ENCODE measurements around the gene HSFY1. TPM values are rescaled to one million over a fixed set of nuclear protein-coding genes. Genes with fewer than 3 reads are reported as not detected.
"Not testable (repeated sequence)": the region's sequence is repeated elsewhere in the genome, so short reads cannot be mapped to it uniquely, and the experiment has no call there.

The HSFY1 gene
- total and polyA plus RNA-seq, 10 of the 15 experiments (the other 5 are each of a cell fraction or from before 2014, with no cell fraction given), result not detected

DNA sequence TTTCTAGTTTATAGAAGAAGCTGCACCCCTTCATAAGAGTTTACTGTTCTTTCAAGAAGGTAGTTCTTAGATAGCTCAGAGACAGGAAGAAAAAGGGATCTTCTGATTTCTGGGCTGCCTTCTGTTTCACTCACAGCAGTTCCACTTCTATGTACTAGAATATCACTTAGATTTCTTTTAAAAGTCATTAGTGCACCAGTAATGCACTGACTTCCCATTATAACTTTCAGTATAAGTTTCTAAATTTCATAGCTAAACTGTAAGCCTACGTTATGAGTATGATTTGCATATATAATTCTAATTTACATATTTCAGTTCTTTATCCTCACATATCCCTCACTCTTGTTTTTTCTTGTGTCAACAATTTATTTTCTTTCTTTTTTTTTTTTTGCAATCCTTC, 7.6 kb upstream of the HSFY1 start:
- H3K27me3 ChIP-seq (replicated peaks in 1 of 2; ENCODE audit: control insufficient read depth in 2 of 2, insufficient read depth in 2 of 2, low read length in 1 of 2); DNase-seq (ENCODE audit: low read depth, low spot score); in situ Hi-C loops (cut with MboI); H3K79me2 ChIP-seq (ENCODE audit: control insufficient read depth, insufficient read depth, low read length); RAD21 ChIA-PET (ENCODE audit: unreplicated experiment); H3K4me1 ChIP-seq (ENCODE audit: control insufficient read depth, insufficient read depth, low read length); H3K36me3 ChIP-seq (ENCODE audit: control insufficient read depth in 2 of 2, insufficient read depth in 2 of 2, low read length in 1 of 2); CTCF ChIA-PET; FAIRE-seq; POLR2A ChIA-PET; H3K4me3 ChIP-seq; H3K9ac ChIP-seq (ENCODE audit: control insufficient read depth, insufficient read depth, low read length); BruUV-seq (replicated peaks); ATAC-seq; intact Hi-C loops (cut with micrococcal nuclease; ENCODE audit: unreplicated experiment); H3K9me3 ChIP-seq (replicated peaks; ENCODE audit: control insufficient read depth, insufficient read depth, low read length); SMC1A ChIA-PET (ENCODE audit: uncharacterized antibody, unreplicated experiment); H2AFZ ChIP-seq (ENCODE audit: control insufficient read depth, low read depth, low read length); H3K27ac ChIP-seq (ENCODE audit: control insufficient read depth, insufficient read depth); H3K4me2 ChIP-seq (ENCODE audit: control insufficient read depth, insufficient read depth); H4K20me1 ChIP-seq (ENCODE audit: control insufficient read depth, insufficient read depth): not testable (repeated sequence)
- WGBS (ENCODE audit: insufficient coverage, insufficient replicate concordance, low lambda C conversion rate, missing lambda C conversion rate), result no CpG with 5 or more reads among the region's 1 CpG

DNA sequence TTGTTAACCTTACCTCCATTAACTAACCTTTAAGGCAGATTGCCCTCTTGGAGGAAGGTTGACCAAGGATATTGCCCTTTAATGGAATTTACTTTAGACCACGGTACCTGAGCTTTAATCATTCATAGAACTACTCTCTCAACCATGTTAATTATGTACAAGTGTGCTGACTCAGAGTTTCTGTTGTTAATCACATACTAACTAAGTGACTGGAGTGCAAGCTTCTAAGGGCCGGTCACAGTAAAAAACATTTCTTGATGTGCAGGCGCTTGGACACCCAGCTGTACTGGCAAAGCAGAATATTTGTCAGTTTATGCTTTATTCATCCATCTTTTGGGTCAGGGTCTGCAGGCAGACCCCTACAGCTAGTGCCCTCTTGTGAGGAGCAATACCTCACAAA, 6.6 kb downstream of the HSFY1 start:
- no CpG with 5 or more reads among the region's 3 CpGs for WGBS (ENCODE audit: insufficient coverage, insufficient replicate concordance, low lambda C conversion rate, missing lambda C conversion rate)
- H3K4me3 ChIP-seq; H3K9ac ChIP-seq (ENCODE audit: control insufficient read depth, insufficient read depth, low read length); ATAC-seq; H3K79me2 ChIP-seq (ENCODE audit: control insufficient read depth, insufficient read depth, low read length); SMC1A ChIA-PET (ENCODE audit: uncharacterized antibody, unreplicated experiment); in situ Hi-C loops (cut with MboI); H3K36me3 ChIP-seq (ENCODE audit: control insufficient read depth in 2 of 2, insufficient read depth in 2 of 2, low read length in 1 of 2); H2AFZ ChIP-seq (ENCODE audit: control insufficient read depth, low read depth, low read length); RAD21 ChIA-PET (ENCODE audit: unreplicated experiment); H3K27me3 ChIP-seq (replicated peaks in 1 of 2; ENCODE audit: control insufficient read depth in 2 of 2, insufficient read depth in 2 of 2, low read length in 1 of 2); H4K20me1 ChIP-seq (ENCODE audit: control insufficient read depth, insufficient read depth); POLR2A ChIA-PET; BruUV-seq (replicated peaks); H3K9me3 ChIP-seq (replicated peaks; ENCODE audit: control insufficient read depth, insufficient read depth, low read length); H3K4me2 ChIP-seq (ENCODE audit: control insufficient read depth, insufficient read depth); intact Hi-C loops (cut with micrococcal nuclease; ENCODE audit: unreplicated experiment); CTCF ChIA-PET; FAIRE-seq; H3K27ac ChIP-seq (ENCODE audit: control insufficient read depth, insufficient read depth); H3K4me1 ChIP-seq (ENCODE audit: control insufficient read depth, insufficient read depth, low read length); DNase-seq (ENCODE audit: low read depth, low spot score): not testable (repeated sequence)

DNA sequence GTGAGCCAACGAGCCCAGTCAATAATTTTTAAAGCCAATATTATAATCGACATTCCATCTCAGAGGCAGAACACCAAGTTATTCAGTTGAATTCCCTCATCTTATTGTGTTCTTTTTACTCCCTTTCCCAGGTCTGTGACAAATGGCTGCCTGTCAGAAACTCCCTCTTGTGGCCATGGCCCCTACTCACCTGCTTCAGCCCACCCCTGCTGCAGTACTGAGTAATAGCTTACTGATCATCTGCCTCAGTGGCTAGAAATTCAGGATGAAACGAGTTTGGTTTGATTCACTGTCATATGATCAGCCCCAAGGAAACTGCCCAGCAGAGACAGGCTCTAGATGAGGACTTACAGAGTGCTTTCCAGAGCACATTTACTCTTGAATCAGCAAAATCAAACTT, 19.4 kb downstream of the HSFY1 start:
- H3K27me3 ChIP-seq (replicated peaks in 1 of 2; ENCODE audit: control insufficient read depth in 2 of 2, insufficient read depth in 2 of 2, low read length in 1 of 2); H3K4me3 ChIP-seq; H4K20me1 ChIP-seq (ENCODE audit: control insufficient read depth, insufficient read depth); H3K4me2 ChIP-seq (ENCODE audit: control insufficient read depth, insufficient read depth); POLR2A ChIA-PET; H3K79me2 ChIP-seq (ENCODE audit: control insufficient read depth, insufficient read depth, low read length); BruUV-seq (replicated peaks); intact Hi-C loops (cut with micrococcal nuclease; ENCODE audit: unreplicated experiment); H2AFZ ChIP-seq (ENCODE audit: control insufficient read depth, low read depth, low read length); H3K9ac ChIP-seq (ENCODE audit: control insufficient read depth, insufficient read depth, low read length); CTCF ChIA-PET; in situ Hi-C loops (cut with MboI); H3K36me3 ChIP-seq (ENCODE audit: control insufficient read depth in 2 of 2, insufficient read depth in 2 of 2, low read length in 1 of 2); ATAC-seq; H3K27ac ChIP-seq (ENCODE audit: control insufficient read depth, insufficient read depth); DNase-seq (ENCODE audit: low read depth, low spot score); FAIRE-seq; H3K4me1 ChIP-seq (ENCODE audit: control insufficient read depth, insufficient read depth, low read length); RAD21 ChIA-PET (ENCODE audit: unreplicated experiment); SMC1A ChIA-PET (ENCODE audit: uncharacterized antibody, unreplicated experiment); H3K9me3 ChIP-seq (replicated peaks; ENCODE audit: control insufficient read depth, insufficient read depth, low read length): not testable (repeated sequence)
- WGBS (ENCODE audit: insufficient coverage, insufficient replicate concordance, low lambda C conversion rate, missing lambda C conversion rate), result no CpG with 5 or more reads among the region's 3 CpGs

Small RNA genes lying within 50 kb of the gene (small RNA-seq; reads per million reads assigned to genes)
- not detected for gene GPM6BP1
- gene PRYP5, result not detected

Other genes with a start within 250 kb of the HSFY1 start
- gene HSFY2, start 227.0 kb downstream of the HSFY1 start, total RNA-seq (2014; rRNA removed), result not detected in 2 replicates
- not detected in 2 replicates for gene HSFY2, start 227.0 kb downstream of the HSFY1 start, total RNA-seq (2014; rRNA removed; fragmentation: Illumina TruSeq; extraction: Trizol)
- not detected in 2 replicates for gene HSFY2, start 227.0 kb downstream of the HSFY1 start, total RNA-seq (2021)
- not detected in 2 replicates for gene HSFY2, start 227.0 kb downstream of the HSFY1 start, polyA plus RNA-seq (2011; rRNA removed)
- not detected in 2 replicates for gene HSFY2, start 227.0 kb downstream of the HSFY1 start, polyA plus RNA-seq (2014; fragmentation: Illumina TruSeq; extraction: Trizol)
- gene HSFY2, start 227.0 kb downstream of the HSFY1 start, polyA plus RNA-seq (2014; fragmentation: Nextera tagmentation; extraction: Ambion mirVana), result not detected
- gene HSFY2, start 227.0 kb downstream of the HSFY1 start, polyA plus RNA-seq (2014; rRNA removed), result not detected in 2 replicates
- gene HSFY2, start 227.0 kb downstream of the HSFY1 start, polyA plus RNA-seq (2016; fragmentation: Nextera tagmentation; extraction: Ambion mirVana), result not detected